Panc1 (cell line): ENCODE results near the gene PIGH. TPM values are rescaled to one million over a fixed set of nuclear protein-coding genes. Genes with fewer than 3 reads are reported as not detected.

ENCODE experiments used
- ATAC-seq: fragments of 200-7000 bp; cut with Tn5 transposase; 2 replicates; pipeline ENCODE4 v1.9.1; 2020; ENCODE audit warnings: mild to moderate bottlenecking, moderate library complexity
- BruUV-seq: library from RNA; stranded (reverse); fragments of 400-500 nt; replicated peaks from 2 replicates; lab custom pipeline; 2021; lab: Mats Ljungman, UMichigan
- CTCF ChIA-PET: fragments of 300-600 bp; sonication (Branson Sonifier 250); formaldehyde crosslinking; loops from one replicate; lab custom pipeline; 2022; ENCODE audit warnings: antibody characterized with exemption; lab: Charles Lee
- POLR2A ChIA-PET: fragments of 300-600 bp; sonication (Branson Sonifier 250); formaldehyde crosslinking; loops from one replicate; lab custom pipeline; 2022; ENCODE audit warnings: antibody characterized with exemption; lab: Charles Lee
- DNase-seq: peaks from one replicate; pipeline ENCODE4 v3.0.0-alpha.2; 2010; ENCODE audit warnings: low read depth, low spot score
- H3K27ac ChIP-seq: 2 replicates; pipeline ENCODE4 v1.5.1; 2011; ENCODE audit warnings: mild to moderate bottlenecking, low read length, inconsistent platforms
- H3K27me3 ChIP-seq: fragments of 200-500 bp; sonication (Bioruptor generic); 2 replicates; pipeline ENCODE4 v1.6.0; 2014; ENCODE audit warnings: low read length, inconsistent platforms; ENCODE audit not compliant: control insufficient read depth, insufficient read depth
- H3K36me3 ChIP-seq: fragments of 200-500 bp; sonication (Bioruptor generic); 2 replicates; pipeline ENCODE4 v1.5.1; 2014; ENCODE audit warnings: inconsistent platforms, mild to moderate bottlenecking, low read length, moderate library complexity; ENCODE audit not compliant: control insufficient read depth, insufficient read depth
- H3K4me1 ChIP-seq: 2 replicates; pipeline ENCODE4 v1.5.1; 2011; ENCODE audit warnings: inconsistent platforms, mild to moderate bottlenecking, low read length, moderate library complexity; ENCODE audit not compliant: control insufficient read depth, insufficient read depth
- H3K4me3 ChIP-seq, 2 experiments: 2 replicates each; pipeline ENCODE4 v1.5.1; 2011 to 2012; ENCODE audit warnings: low read depth in 2 of 2, low read length in 2 of 2, mild to moderate bottlenecking in 2 of 2, inconsistent platforms in 1 of 2, moderate library complexity in 1 of 2
- H3K9me3 ChIP-seq: fragments of 200-500 bp; sonication (Bioruptor generic); 2 replicates; pipeline ENCODE4 v1.5.1; 2014; ENCODE audit warnings: low read depth, mild to moderate bottlenecking, inconsistent platforms, low read length, moderate library complexity; ENCODE audit not compliant: control insufficient read depth, insufficient read depth
- CTCF ChIP-seq: fragments of 450-650 bp; IDR thresholded peaks from 2 replicates; pipeline ENCODE4 v1.5.1; 2017; ENCODE audit warnings: mild to moderate bottlenecking
- POLR2AphosphoS5 ChIP-seq: IDR thresholded peaks from 2 replicates; pipeline ENCODE4 v1.6.1; 2012; ENCODE audit warnings: mild to moderate bottlenecking, low read depth, low read length, moderate library complexity
- REST ChIP-seq, 2 experiments: IDR thresholded peaks; 2 replicates each; pipeline ENCODE4 v1.6.1; 2011 to 2012; ENCODE audit warnings: low read depth in 2 of 2, control low read depth in 1 of 2, low read length in 1 of 2, mild to moderate bottlenecking in 1 of 2, moderate library complexity in 1 of 2; ENCODE audit not compliant: insufficient read depth in 1 of 2
- SIN3A ChIP-seq: IDR thresholded peaks from 2 replicates; pipeline ENCODE4 v1.6.1; 2012; ENCODE audit warnings: low read depth, mild to moderate bottlenecking, low read length, moderate library complexity, borderline replicate concordance; ENCODE audit not compliant: insufficient read depth
- TCF7L2 ChIP-seq: IDR thresholded peaks from 2 replicates; pipeline ENCODE4 v1.6.1; 2011; ENCODE audit warnings: mild to moderate bottlenecking, low read depth, low read length, inconsistent platforms
- in situ Hi-C: cut with HindIII; loops from 2 replicates; pipeline ENCODE4 v1.10.0; 2016; ENCODE audit warnings: low sequenced_read_pairs, low pct_unique_long_range_greater_than_20kb
- intact Hi-C: fragments of 100-400 bp; cut with micrococcal nuclease; formaldehyde crosslinking; loops from one replicate; pipeline ENCODE4 v1.10.0; 2022; ENCODE audit not compliant: unreplicated experiment
- total RNA-seq: library from RNA; stranded (reverse); gene quantifications from one replicate; pipeline ENCODE4 v1.2.1, GENCODE V29; 2021; ENCODE audit not compliant: unreplicated experiment

Gene PIGH
- total RNA-seq, 1 experiment from 2014 or later: 13.3 TPM

- CTCF ChIA-PET: no interaction called here
- DNase-seq (no peak), ATAC-seq (no peak)
- Histone ChIP-seq H3K36me3 (no peaks in the 10 kb centered on the region), H3K27ac (no peak overlapping the region), H3K27me3 (no peaks in the 10 kb centered on the region), H3K4me1 (no peaks in the 10 kb centered on the region), H3K9me3 (no peaks in the 10 kb centered on the region), H3K4me3 (no peak overlapping the region)
- intact Hi-C loops: no loop called here
- no TSS peak for BruUV-seq
- POLR2A ChIA-PET: interaction anchor here (0.6 kb wide), 1 partner anchor 1794 kb away, joined by 3 read pairs; no protein-coding TSS in a partner anchor
- in situ Hi-C loops: no loop called here
- TF ChIP-seq SIN3A: no peak
- no peak for TF ChIP-seq REST (IDR thresholded peaks at IDR 0.05; ENCODE audit: insufficient read depth in 1 of 2, low read depth in 2 of 2, low read length in 1 of 2)
- no peak for TF ChIP-seq CTCF
- TF ChIP-seq POLR2AphosphoS5: no peak
Measured at GRCh38 chr14:67553547-67553946, 46.5 kb downstream of the PIGH start.

- ATAC-seq (no peak), DNase-seq (no peak)
- POLR2A ChIA-PET: interaction anchor here (0.6 kb wide), 2 partner anchors 13 to 174 kb away, joined by 3 to 4 read pairs; no protein-coding TSS in a partner anchor
- BruUV-seq: no TSS peak
- Histone ChIP-seq H3K4me3 (no peak overlapping the region), H3K27ac (no peak overlapping the region), H3K27me3 (no peaks in the 10 kb centered on the region), H3K36me3 (no peaks in the 10 kb centered on the region), H3K4me1 (no peaks in the 10 kb centered on the region), H3K9me3 (no peaks in the 10 kb centered on the region)
- in situ Hi-C loops: no loop called here
- CTCF ChIA-PET: no interaction called here
- TF ChIP-seq TCF7L2 (no peak), POLR2AphosphoS5 (no peak), REST (IDR thresholded peaks at IDR 0.05; ENCODE audit: insufficient read depth in 1 of 2, low read depth in 2 of 2, low read length in 1 of 2) (no peak), CTCF (no peak), SIN3A (no peak)
- intact Hi-C loops: no loop called here
Measured at GRCh38 chr14:67551940-67552339, 48.1 kb downstream of the PIGH start.
